Progenitor cell of endocrine pancreas (in vitro differentiated cells): Measurements from ENCODE around the gene GTF2IRD1. TPM values are rescaled to one million over a fixed set of nuclear protein-coding genes. Genes with fewer than 3 reads are reported as not detected.

Experiments
- DNase-seq: peaks from one replicate; pipeline ENCODE4 v3.0.0; 2021; ENCODE audit warnings: low spot score; ENCODE audit not compliant: unreplicated experiment
- H3K27ac Mint-ChIP-seq: 2 replicates; pipeline ENCODE4 v1.8.0; 2021; ENCODE audit warnings: mild to moderate bottlenecking, moderate library complexity, mixed read lengths
- H3K27me3 Mint-ChIP-seq: 2 replicates; pipeline ENCODE4 v1.8.0; 2021; ENCODE audit warnings: mixed read lengths
- H3K36me3 Mint-ChIP-seq: 2 replicates; pipeline ENCODE4 v1.8.0; 2022; ENCODE audit warnings: mixed read lengths; ENCODE audit not compliant: insufficient read depth
- H3K4me1 Mint-ChIP-seq: 2 replicates; pipeline ENCODE4 v1.8.0; 2021; ENCODE audit warnings: low read depth, mixed read lengths
- H3K4me3 Mint-ChIP-seq: 2 replicates; pipeline ENCODE4 v1.8.0; 2021; ENCODE audit warnings: low read depth, mild to moderate bottlenecking, moderate library complexity, mixed read lengths
- H3K9me3 Mint-ChIP-seq: 2 replicates; pipeline ENCODE4 v1.8.0; 2021; ENCODE audit warnings: low read depth, mixed read lengths
- total RNA-seq: library from RNA; stranded (reverse); gene quantifications from 2 replicates; pipeline ENCODE4 v1.2.1, GENCODE V29; 2021
- TF ChIP-seq, protein P1 (sequence below): fragments of 200-600 bp; sonication (generic); IDR thresholded peaks from one replicate; pipeline ENCODE4 v1.5.0; 2021; ENCODE audit warnings: antibody characterized with exemption, mild to moderate bottlenecking; ENCODE audit not compliant: unreplicated experiment

The GTF2IRD1 gene
- total RNA-seq, 1 donor from 2014 or later, result 60.7 TPM

DNA sequence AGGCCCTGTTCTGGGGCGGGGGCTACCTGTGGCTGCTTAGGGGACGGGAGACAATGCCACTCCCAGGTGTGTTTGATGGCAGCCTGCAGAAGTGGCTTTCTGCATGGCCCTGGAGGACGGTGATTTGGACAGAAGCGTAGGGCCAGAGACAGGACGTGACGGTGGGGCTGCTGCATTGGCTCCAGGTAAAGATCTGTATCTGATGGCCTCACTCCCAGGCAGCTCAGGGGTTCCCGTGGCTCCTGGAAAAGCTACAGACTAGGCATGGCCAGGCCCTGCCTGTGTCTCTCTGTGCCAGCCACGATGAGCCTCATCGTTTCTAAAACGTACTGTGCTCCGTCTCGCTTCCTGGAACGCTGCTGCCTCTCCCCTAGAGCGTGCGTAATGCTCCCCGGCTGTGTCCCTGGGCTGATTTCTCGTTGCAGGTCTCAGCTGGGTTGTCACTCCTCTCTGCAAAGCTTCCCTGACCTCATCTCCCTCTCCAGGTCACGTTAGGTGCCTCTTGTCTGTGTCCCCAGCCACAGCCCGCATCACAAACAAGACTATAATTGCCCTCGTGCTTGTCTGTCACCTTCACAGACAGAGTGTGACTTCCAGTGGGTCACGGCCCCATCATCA lies 12.6 kb downstream of the GTF2IRD1 start:
- peak overlapping the region; percentile 60 for H3K27ac Mint-ChIP-seq
- no peak for DNase-seq
- H3K4me3 Mint-ChIP-seq, result no peak overlapping the region
- H3K4me1 Mint-ChIP-seq, result peaks cover 11% of the 10 kb centered on the region
- no peaks in the 10 kb centered on the region for H3K27me3 Mint-ChIP-seq
- TF ChIP-seq, protein P1, sequence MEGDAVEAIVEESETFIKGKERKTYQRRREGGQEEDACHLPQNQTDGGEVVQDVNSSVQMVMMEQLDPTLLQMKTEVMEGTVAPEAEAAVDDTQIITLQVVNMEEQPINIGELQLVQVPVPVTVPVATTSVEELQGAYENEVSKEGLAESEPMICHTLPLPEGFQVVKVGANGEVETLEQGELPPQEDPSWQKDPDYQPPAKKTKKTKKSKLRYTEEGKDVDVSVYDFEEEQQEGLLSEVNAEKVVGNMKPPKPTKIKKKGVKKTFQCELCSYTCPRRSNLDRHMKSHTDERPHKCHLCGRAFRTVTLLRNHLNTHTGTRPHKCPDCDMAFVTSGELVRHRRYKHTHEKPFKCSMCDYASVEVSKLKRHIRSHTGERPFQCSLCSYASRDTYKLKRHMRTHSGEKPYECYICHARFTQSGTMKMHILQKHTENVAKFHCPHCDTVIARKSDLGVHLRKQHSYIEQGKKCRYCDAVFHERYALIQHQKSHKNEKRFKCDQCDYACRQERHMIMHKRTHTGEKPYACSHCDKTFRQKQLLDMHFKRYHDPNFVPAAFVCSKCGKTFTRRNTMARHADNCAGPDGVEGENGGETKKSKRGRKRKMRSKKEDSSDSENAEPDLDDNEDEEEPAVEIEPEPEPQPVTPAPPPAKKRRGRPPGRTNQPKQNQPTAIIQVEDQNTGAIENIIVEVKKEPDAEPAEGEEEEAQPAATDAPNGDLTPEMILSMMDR, result no peak
- H3K36me3 Mint-ChIP-seq, result no peaks in the 10 kb centered on the region
- no peaks in the 10 kb centered on the region for H3K9me3 Mint-ChIP-seq

DNA sequence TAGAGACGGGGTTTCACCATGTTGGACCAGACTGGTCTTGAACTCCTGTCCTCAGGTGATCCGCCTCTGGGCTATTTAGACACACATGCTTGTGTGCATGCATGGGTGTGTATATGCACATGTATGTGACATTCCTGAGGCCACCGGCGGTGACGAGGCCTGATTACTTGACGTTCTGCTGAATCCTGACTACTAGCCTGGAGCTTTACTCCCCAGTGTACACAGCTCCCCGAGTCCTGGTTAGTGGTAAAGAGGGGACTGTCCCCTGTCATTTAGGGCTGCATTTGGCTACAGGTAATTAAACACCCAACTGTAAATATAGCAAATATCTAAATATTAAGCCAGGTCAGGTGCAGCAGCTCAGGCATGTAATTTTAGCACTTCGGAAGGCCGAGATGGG lies 14.2 kb downstream of the GTF2IRD1 start:
- DNase-seq, result no peak
- TF ChIP-seq, protein P1, result no peak
- Mint-ChIP-seq H3K4me3 (no peak overlapping the region), H3K27ac (no peak overlapping the region), H3K9me3 (no peaks in the 10 kb centered on the region), H3K4me1 (peaks cover 10% of the 10 kb centered on the region), H3K27me3 (no peaks in the 10 kb centered on the region), H3K36me3 (peaks cover 2% of the 10 kb centered on the region)

DNA sequence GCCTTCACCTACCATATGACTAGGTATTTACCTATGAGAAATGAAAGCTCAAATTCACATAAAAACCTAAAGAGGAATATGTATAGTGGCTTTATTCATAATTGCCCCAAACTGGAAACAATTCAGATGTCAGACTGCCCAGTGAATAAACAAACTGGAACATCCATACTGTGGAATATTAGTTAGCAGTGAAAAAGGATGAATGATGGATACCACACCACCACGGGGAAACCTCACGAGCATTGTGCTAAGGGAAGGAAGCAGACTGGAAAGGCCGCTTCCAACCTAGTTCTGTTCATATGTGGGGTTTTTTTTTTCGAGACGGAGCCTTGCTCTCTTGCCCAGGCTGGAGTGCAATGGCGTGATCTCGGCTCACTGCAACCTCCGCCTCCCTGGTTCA lies 16.8 kb downstream of the GTF2IRD1 start:
- H3K27ac Mint-ChIP-seq, result no peak overlapping the region
- peaks cover 2% of the 10 kb centered on the region for H3K36me3 Mint-ChIP-seq
- H3K4me3 Mint-ChIP-seq, result no peak overlapping the region
- peaks cover 3% of the 10 kb centered on the region for H3K4me1 Mint-ChIP-seq
- no peaks in the 10 kb centered on the region for H3K27me3 Mint-ChIP-seq
- TF ChIP-seq, protein P1, result no peak
- H3K9me3 Mint-ChIP-seq, result no peaks in the 10 kb centered on the region
- no peak for DNase-seq

DNA sequence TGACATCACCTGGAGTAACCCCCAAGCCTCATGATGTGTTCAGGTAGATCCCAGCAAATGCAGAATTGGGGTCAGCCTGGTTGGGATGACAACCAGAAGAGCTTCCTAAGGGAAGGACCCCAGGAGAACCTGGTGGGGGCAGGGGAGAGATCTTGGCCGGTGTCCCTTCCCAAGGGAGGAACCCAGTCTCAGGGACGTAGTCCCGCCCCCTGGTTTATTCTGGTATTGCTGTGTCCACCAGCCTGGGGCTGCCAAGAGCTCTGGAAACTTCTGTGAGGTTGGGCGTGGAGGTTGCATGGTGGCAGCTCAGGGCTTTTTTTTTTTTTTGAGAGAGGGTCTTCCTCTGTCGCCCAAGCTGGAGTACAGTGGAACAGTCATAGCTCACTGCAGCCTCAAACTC lies 19.4 kb downstream of the GTF2IRD1 start:
- Mint-ChIP-seq H3K4me1 (peaks cover 4% of the 10 kb centered on the region), H3K36me3 (peaks cover 2% of the 10 kb centered on the region), H3K27ac (peak overlapping the region; percentile 63), H3K4me3 (no peak overlapping the region), H3K9me3 (no peaks in the 10 kb centered on the region), H3K27me3 (no peaks in the 10 kb centered on the region)
- no peak for DNase-seq
- TF ChIP-seq, protein P1, result no peak

DNA sequence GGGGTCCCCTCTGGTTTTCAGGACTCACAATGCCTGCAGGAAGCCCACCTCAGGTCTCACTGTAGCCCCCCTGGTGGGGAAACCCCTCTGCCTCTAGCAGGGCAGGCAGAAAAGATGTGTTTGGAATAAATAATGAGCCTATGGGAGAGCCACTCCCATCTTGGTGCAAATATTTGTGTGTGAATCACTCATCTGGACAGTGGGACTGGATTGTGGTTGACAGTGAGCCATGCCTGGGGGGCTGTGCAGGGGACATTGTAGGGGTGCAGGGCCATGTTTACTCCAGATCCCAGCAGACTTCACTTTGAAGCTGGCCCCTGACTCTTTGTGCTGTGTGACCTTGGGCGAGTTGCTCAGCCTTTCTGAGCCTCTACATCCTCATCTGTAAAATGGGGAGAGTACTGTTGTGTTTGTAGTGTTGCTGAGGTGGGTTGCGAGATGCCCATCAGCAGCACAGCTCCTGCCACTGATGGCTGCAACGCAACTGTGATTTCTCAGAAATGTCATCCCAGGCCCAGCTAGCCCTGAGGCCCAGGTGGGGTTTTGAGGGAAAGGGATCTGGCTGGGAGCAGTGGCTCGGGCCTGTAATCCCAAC lies 20.7 kb downstream of the GTF2IRD1 start:
- Mint-ChIP-seq H3K4me3 (no peak overlapping the region), H3K27ac (no peak overlapping the region), H3K4me1 (peaks cover 5% of the 10 kb centered on the region), H3K36me3 (peaks cover 2% of the 10 kb centered on the region), H3K9me3 (no peaks in the 10 kb centered on the region), H3K27me3 (no peaks in the 10 kb centered on the region)
- TF ChIP-seq, protein P1, result no peak
- no peak for DNase-seq
